ENCODE results near the gene SPAG9. TPM values are rescaled to one million over a fixed set of nuclear protein-coding genes. Genes with fewer than 3 reads are reported as not detected.
"Not testable (repeated sequence)": the region's sequence is repeated elsewhere in the genome, so short reads cannot be mapped to it uniquely, and the experiment has no call there.

SPAG9 gene
- total RNA-seq, 4 donors from 2014 or later: 39.4 to 211 (median 107) TPM

DNA sequence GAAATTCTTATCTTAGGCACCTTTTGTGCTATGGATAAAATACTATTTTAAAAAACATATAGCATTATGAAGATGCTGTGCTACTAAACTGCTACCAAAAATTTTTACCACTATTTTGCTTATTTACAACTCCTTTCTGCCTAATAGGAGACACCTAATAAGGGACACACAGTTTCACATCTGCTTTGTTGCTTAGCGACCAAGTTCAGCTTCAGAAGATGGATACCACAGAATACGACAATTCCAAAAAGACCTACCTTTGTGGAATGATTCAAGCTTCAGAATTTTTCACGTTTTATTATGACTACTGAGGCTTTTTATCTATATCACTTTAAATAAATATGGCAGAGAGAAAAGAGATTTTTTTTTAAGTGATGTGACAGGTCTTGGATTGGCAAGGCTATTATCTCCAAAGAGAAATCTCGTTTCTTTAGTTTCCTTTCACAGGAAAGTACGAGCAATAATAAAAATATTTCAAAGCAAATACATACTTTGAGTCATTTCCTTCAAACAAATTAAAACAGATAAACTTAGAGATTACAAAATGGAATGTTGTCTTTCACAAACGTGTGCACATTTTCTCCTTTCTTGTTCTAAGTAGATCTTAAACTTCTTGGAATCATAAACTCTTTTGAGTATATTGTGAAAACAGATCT, 35.4 kb downstream of the SPAG9 start:
- no peaks in the 10 kb centered on the region for H3K9me3 ChIP-seq
- TF ChIP-seq, protein P1, sequence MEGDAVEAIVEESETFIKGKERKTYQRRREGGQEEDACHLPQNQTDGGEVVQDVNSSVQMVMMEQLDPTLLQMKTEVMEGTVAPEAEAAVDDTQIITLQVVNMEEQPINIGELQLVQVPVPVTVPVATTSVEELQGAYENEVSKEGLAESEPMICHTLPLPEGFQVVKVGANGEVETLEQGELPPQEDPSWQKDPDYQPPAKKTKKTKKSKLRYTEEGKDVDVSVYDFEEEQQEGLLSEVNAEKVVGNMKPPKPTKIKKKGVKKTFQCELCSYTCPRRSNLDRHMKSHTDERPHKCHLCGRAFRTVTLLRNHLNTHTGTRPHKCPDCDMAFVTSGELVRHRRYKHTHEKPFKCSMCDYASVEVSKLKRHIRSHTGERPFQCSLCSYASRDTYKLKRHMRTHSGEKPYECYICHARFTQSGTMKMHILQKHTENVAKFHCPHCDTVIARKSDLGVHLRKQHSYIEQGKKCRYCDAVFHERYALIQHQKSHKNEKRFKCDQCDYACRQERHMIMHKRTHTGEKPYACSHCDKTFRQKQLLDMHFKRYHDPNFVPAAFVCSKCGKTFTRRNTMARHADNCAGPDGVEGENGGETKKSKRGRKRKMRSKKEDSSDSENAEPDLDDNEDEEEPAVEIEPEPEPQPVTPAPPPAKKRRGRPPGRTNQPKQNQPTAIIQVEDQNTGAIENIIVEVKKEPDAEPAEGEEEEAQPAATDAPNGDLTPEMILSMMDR (IDR thresholded peaks at IDR 0.05): no peak
- TF ChIP-seq POLR2A (IDR thresholded peaks at IDR 0.05): no peak
- H3K27me3 ChIP-seq: no peaks in the 10 kb centered on the region
- no peaks in the 10 kb centered on the region for H3K4me1 ChIP-seq
- no peak overlapping the region for H3K4me3 ChIP-seq
- H3K27ac ChIP-seq: no peak overlapping the region
- no peak for DNase-seq
- intact Hi-C loops (cut with DNase I; ENCODE audit: low total_unique reads): no loop called here
- no peaks in the 10 kb centered on the region for H3K36me3 ChIP-seq

DNA sequence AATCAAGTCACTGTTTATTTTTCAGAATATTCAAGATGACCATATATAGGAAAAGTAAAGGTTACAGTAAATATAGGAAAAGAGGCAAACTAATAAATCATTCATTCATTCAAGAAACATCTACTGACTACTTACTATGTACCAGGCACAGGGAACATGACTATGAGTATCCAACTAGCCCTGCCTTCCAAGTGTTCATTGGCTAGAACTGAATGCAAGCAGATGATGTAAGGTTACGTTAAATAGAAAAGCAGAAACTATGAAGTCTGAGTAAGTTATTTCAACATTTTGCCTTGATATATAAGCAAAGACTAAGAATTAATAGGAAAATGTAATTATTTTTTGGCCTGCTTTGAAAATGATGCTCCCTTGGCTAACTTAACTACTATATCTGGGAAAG, 36.7 kb downstream of the SPAG9 start:
- H3K27me3 ChIP-seq: no peaks in the 10 kb centered on the region
- no peak overlapping the region for H3K4me3 ChIP-seq
- intact Hi-C loops (cut with DNase I; ENCODE audit: low total_unique reads): no loop called here
- no peaks in the 10 kb centered on the region for H3K36me3 ChIP-seq
- no peak for DNase-seq
- no peak overlapping the region for H3K27ac ChIP-seq
- TF ChIP-seq POLR2A (IDR thresholded peaks at IDR 0.05): no peak
- TF ChIP-seq, protein P1 (IDR thresholded peaks at IDR 0.05): no peak
- no peaks in the 10 kb centered on the region for H3K9me3 ChIP-seq
- H3K4me1 ChIP-seq: no peaks in the 10 kb centered on the region

DNA sequence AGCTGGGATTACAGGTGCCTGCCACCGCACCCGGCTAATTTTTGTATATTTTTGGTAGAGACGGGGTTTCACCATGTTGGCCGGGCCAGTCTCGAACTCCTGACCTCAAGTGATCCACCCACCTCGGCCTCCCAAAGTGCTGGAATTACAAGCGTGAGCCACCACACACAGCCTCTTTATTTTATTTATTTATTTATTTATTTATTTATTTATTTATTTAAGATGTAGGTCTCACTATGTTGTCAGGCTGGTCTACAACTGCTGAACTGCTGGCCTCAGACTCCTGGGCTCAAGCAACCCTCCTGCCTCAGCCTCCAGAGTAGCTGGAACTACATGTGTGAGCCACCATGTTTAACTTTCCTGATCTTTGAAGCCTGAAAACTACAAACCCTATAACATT, 37.3 kb downstream of the SPAG9 start:
- H3K27ac ChIP-seq; H3K36me3 ChIP-seq; intact Hi-C loops (cut with DNase I; ENCODE audit: low total_unique reads); H3K27me3 ChIP-seq; H3K9me3 ChIP-seq; DNase-seq; H3K4me1 ChIP-seq; H3K4me3 ChIP-seq: not testable (repeated sequence)

GRCh38 chr17:51079049-51079448, 41.6 kb downstream of the SPAG9 start:
- Histone ChIP-seq H3K9me3 (no peaks in the 10 kb centered on the region), H3K27ac (no peak overlapping the region), H3K4me1 (no peaks in the 10 kb centered on the region), H3K36me3 (no peaks in the 10 kb centered on the region), H3K4me3 (no peak overlapping the region), H3K27me3 (no peaks in the 10 kb centered on the region)
- no peak for TF ChIP-seq POLR2A (IDR thresholded peaks at IDR 0.05)
- TF ChIP-seq, protein P1 (IDR thresholded peaks at IDR 0.05): no peak
- no peak for DNase-seq
- intact Hi-C loops (cut with DNase I; ENCODE audit: low total_unique reads): no loop called here

GRCh38 chr17:51078009-51078592, 42.6 kb downstream of the SPAG9 start:
- no peak overlapping the region for H3K4me3 ChIP-seq
- DNase-seq: no peak

More at GRCh38 chr17:51078009-51078592, 42.6 kb downstream of the SPAG9 start:
- Histone ChIP-seq H3K36me3 (no peaks in the 10 kb centered on the region), H3K27me3 (no peaks in the 10 kb centered on the region), H3K9me3 (no peaks in the 10 kb centered on the region), H3K27ac (no peak overlapping the region), H3K4me1 (no peaks in the 10 kb centered on the region)
- TF ChIP-seq, protein P1 (IDR thresholded peaks at IDR 0.05): no peak
- no peak for TF ChIP-seq POLR2A (IDR thresholded peaks at IDR 0.05)
- intact Hi-C loops (cut with DNase I; ENCODE audit: low total_unique reads): no loop called here
